PFSK-1 (cell line): ENCODE measurements around the gene CAB39L.

Source experiments
- FOXP2 ChIP-seq: optimal IDR thresholded peaks from 2 replicates; pipeline ENCODE3; 2011; ENCODE audit warnings: borderline replicate concordance, control low read depth, inconsistent platforms; ENCODE audit not compliant: insufficient read depth; ENCODE audit errors: extremely low read length, extremely low read depth
- POLR2AphosphoS5 ChIP-seq: IDR thresholded peaks from 2 replicates; pipeline ENCODE4 v1.6.1; 2012; ENCODE audit warnings: low read depth, mild to moderate bottlenecking, control low read depth, low read length, moderate library complexity
- REST ChIP-seq, 2 experiments: IDR thresholded peaks; 2 replicates each; pipeline versions ENCODE4 v1.6.1 to v1.8.0; 2011 to 2012; ENCODE audit warnings: low read depth in 2 of 2, low read length in 2 of 2, control low read depth in 1 of 2, inconsistent platforms in 1 of 2, mild to moderate bottlenecking in 1 of 2, moderate library complexity in 1 of 2; ENCODE audit not compliant: insufficient read depth in 1 of 2

DNA sequence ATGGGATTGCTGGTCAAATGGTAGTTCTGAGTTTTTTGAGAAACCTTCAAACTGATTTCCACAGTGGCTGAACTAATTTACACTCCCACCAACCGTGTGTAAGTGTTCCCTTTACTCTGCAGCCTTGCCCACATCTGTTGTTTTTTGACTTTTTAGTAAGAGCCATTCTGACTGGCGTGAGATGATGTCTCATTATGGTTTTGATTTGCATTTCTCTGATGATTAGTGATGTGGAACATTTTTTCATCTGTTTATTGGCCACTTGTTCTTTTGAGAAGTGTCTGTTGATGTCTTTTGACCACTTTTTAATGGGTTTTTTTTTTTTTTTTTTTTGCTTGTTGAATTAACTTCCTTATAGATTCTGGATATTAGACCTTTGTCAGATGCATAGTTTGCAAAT lies 4.3 kb downstream of the CAB39L start:
- TF ChIP-seq POLR2AphosphoS5 (no peak), FOXP2 (no peak), REST (IDR thresholded peaks at IDR 0.05; ENCODE audit: insufficient read depth in 1 of 2, low read depth in 2 of 2, low read length in 2 of 2) (no peak)
